OCI-LY7 (cell line): ENCODE data around the gene CD81. TPM values are rescaled to one million over a fixed set of nuclear protein-coding genes. Genes with fewer than 3 reads are reported as not detected.

Experiments
- BruUV-seq: library from RNA; stranded (reverse); fragments of 400-500 nt; replicated peaks from 2 replicates; lab custom pipeline; 2021; lab: Mats Ljungman, UMichigan
- CTCF ChIA-PET: fragments of 300-600 bp; sonication (Branson Sonifier 250); formaldehyde crosslinking; loops from one replicate; lab custom pipeline; 2022; ENCODE audit warnings: antibody characterized with exemption; ENCODE audit not compliant: unreplicated experiment; lab: Charles Lee
- POLR2A ChIA-PET: fragments of 300-600 bp; sonication (Branson Sonifier 250); formaldehyde crosslinking; loops from one replicate; lab custom pipeline; 2022; ENCODE audit warnings: antibody characterized with exemption; lab: Charles Lee
- DNase-seq: peaks from one replicate; pipeline ENCODE4 v3.0.0-alpha.2; 2015; ENCODE audit warnings: low spot score
- H2AFZ ChIP-seq: fragments of 200-600 bp; sonication (generic), shearing (Covaris generic); 2 replicates; pipeline ENCODE4 v1.6.1; 2014; ENCODE audit warnings: mild to moderate bottlenecking, antibody characterized with exemption, low read length, moderate library complexity
- H3K27ac ChIP-seq: fragments of 200-600 bp; sonication (generic); 2 replicates; pipeline ENCODE4 v1.5.1; 2014; ENCODE audit warnings: mixed run types, low read depth, mild to moderate bottlenecking, moderate library complexity, low read length, inconsistent platforms; ENCODE audit not compliant: poor library complexity, severe bottlenecking
- H3K36me3 ChIP-seq: fragments of 200-600 bp; sonication (generic); 2 replicates; pipeline ENCODE4 v1.6.1; 2014; ENCODE audit warnings: mild to moderate bottlenecking, antibody characterized with exemption, low read length, moderate library complexity, mixed read lengths; ENCODE audit not compliant: insufficient read depth
- H3K4me1 ChIP-seq: fragments of 200-600 bp; sonication (generic); 2 replicates; pipeline ENCODE4 v1.5.1; 2014; ENCODE audit warnings: mild to moderate bottlenecking, low read length; ENCODE audit not compliant: insufficient read depth, poor library complexity, severe bottlenecking
- H3K4me2 ChIP-seq: fragments of 200-600 bp; sonication (generic); 2 replicates; pipeline ENCODE4 v1.6.1; 2014; ENCODE audit warnings: mild to moderate bottlenecking, low read length
- H3K4me3 ChIP-seq: fragments of 200-600 bp; sonication (generic); 2 replicates; pipeline ENCODE4 v1.5.1; 2014; ENCODE audit warnings: mild to moderate bottlenecking, low read depth, low read length; ENCODE audit not compliant: poor library complexity, severe bottlenecking
- H3K79me2 ChIP-seq: fragments of 200-600 bp; sonication (generic); 2 replicates; pipeline ENCODE4 v1.6.1; 2016; ENCODE audit warnings: low read depth, mild to moderate bottlenecking, low read length, moderate library complexity, mixed read lengths; ENCODE audit not compliant: insufficient read depth
- H3K9me2 ChIP-seq: fragments of 200-600 bp; sonication (generic); 2 replicates; pipeline ENCODE4 v1.6.1; 2016; ENCODE audit warnings: mild to moderate bottlenecking, low read length, mixed read lengths; ENCODE audit not compliant: insufficient read depth
- H3K9me3 ChIP-seq: fragments of 200-600 bp; sonication (generic); 2 replicates; pipeline ENCODE4 v1.6.1; 2014; ENCODE audit warnings: mild to moderate bottlenecking, mixed run types, low read length, mixed read lengths
- H4K20me1 ChIP-seq: fragments of 200-600 bp; sonication (generic); 2 replicates; pipeline ENCODE4 v1.6.1; 2014; ENCODE audit warnings: mild to moderate bottlenecking, antibody characterized with exemption, low read length, moderate library complexity, mixed read lengths; ENCODE audit not compliant: insufficient read depth
- EZH2phosphoT487 ChIP-seq: fragments of 200-600 bp; sonication (generic); IDR thresholded peaks from 2 replicates; pipeline ENCODE4 v1.6.1; 2018; ENCODE audit warnings: low read depth, borderline replicate concordance, mild to moderate bottlenecking, mixed run types, antibody characterized with exemption, low read length, moderate library complexity, mixed read lengths
- intact Hi-C: fragments of 100-400 bp; cut with micrococcal nuclease; formaldehyde crosslinking; loops from one replicate; pipeline ENCODE4 v1.10.0; 2022; ENCODE audit not compliant: unreplicated experiment
- total RNA-seq, 2 experiments: library from RNA; depleted of rRNA in 1 of 2; stranded (reverse); fragments of >200 nt in 1 of 2; shearing (Covaris generic) in 1 of 2; gene quantifications; 2 replicates each; pipeline ENCODE4 v1.2.3, GENCODE V29; 2014 to 2022
- TF ChIP-seq, protein P1 (sequence below): fragments of 200-600 bp; sonication (generic); conservative IDR thresholded peaks from 2 replicates; pipeline ENCODE4 v1.5.1; 2014; ENCODE audit warnings: mild to moderate bottlenecking, antibody characterized with exemption, low read length, moderate library complexity, mixed read lengths

CD81 gene
- total RNA-seq, 2 experiments from 2014 or later: 290 to 343 TPM

GRCh38 chr11:2391181-2391975 is 14.3 kb downstream of the CD81 start:
- intact Hi-C loops: no loop called here
- POLR2A ChIA-PET: interaction anchor here (1.0 kb wide), 1 partner anchor 14 kb away, joined by 7 read pairs; the partner anchor contains the start of gene CD81

GRCh38 chr11:2392241-2392959 is 15.3 kb downstream of the CD81 start:
- H3K36me3 ChIP-seq: peaks cover 79% of the 10 kb centered on the region
- DNase-seq: no peak
- no peaks in the 10 kb centered on the region for H3K9me3 ChIP-seq
- TF ChIP-seq, protein P1, sequence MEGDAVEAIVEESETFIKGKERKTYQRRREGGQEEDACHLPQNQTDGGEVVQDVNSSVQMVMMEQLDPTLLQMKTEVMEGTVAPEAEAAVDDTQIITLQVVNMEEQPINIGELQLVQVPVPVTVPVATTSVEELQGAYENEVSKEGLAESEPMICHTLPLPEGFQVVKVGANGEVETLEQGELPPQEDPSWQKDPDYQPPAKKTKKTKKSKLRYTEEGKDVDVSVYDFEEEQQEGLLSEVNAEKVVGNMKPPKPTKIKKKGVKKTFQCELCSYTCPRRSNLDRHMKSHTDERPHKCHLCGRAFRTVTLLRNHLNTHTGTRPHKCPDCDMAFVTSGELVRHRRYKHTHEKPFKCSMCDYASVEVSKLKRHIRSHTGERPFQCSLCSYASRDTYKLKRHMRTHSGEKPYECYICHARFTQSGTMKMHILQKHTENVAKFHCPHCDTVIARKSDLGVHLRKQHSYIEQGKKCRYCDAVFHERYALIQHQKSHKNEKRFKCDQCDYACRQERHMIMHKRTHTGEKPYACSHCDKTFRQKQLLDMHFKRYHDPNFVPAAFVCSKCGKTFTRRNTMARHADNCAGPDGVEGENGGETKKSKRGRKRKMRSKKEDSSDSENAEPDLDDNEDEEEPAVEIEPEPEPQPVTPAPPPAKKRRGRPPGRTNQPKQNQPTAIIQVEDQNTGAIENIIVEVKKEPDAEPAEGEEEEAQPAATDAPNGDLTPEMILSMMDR: no peak
- TF ChIP-seq EZH2phosphoT487: no peak
- H3K4me3 ChIP-seq: peak overlapping the region; percentile 55
- H4K20me1 ChIP-seq: peaks cover 18% of the 10 kb centered on the region
- no peaks in the 10 kb centered on the region for H3K9me2 ChIP-seq
- H2AFZ ChIP-seq: no peak overlapping the region
- H3K4me1 ChIP-seq: peaks cover 77% of the 10 kb centered on the region
- intact Hi-C loops: no loop called here
- BruUV-seq: no TSS peak
- H3K27ac ChIP-seq: peak overlapping the region; percentile 99
- H3K79me2 ChIP-seq: peaks cover 60% of the 10 kb centered on the region
- POLR2A ChIA-PET: interaction anchor here (0.6 to 1.0 kb wide), 2 partner anchors 8 to 15 kb away, joined by 5 to 7 read pairs; partner anchors contain the start of genes CD81 and TSSC4
- H3K4me2 ChIP-seq: peak overlapping the region; percentile 97
- CTCF ChIA-PET: no interaction called here

More at GRCh38 chr11:2391181-2391975, 14.3 kb downstream of the CD81 start:
- H3K79me2 ChIP-seq: peaks cover 70% of the 10 kb centered on the region
- CTCF ChIA-PET: interaction anchor here (0.6 to 1.1 kb wide), 2 partner anchors 77 to 87 kb away, joined by 3 read pairs; no protein-coding TSS in a partner anchor
- H2AFZ ChIP-seq: no peak overlapping the region
- no TSS peak for BruUV-seq
- peak overlapping the region; percentile 99 for H3K27ac ChIP-seq
- peaks cover 87% of the 10 kb centered on the region for H3K4me1 ChIP-seq
- H3K9me2 ChIP-seq: no peaks in the 10 kb centered on the region
- H3K4me3 ChIP-seq: peak overlapping the region; percentile 80
- no peak for DNase-seq
- TF ChIP-seq EZH2phosphoT487: no peak
- TF ChIP-seq, protein P1: no peak
- peak overlapping the region; percentile 97 for H3K4me2 ChIP-seq
- no peaks in the 10 kb centered on the region for H3K9me3 ChIP-seq
- peaks cover 80% of the 10 kb centered on the region for H3K36me3 ChIP-seq
- H4K20me1 ChIP-seq: peaks cover 18% of the 10 kb centered on the region
